HEK293 (cell line): Measurements from ENCODE around the gene ZKSCAN8.

Experiments
- BCL11B ChIP-seq: fragments of 450-650 bp; formaldehyde crosslinking; IDR thresholded peaks from 2 replicates; pipeline ENCODE4 v1.5.1; 2016; ENCODE audit warnings: low read depth, missing biosample characterization, missing genetic modification characterization
- GLI4 ChIP-seq: fragments of 450-650 bp; formaldehyde crosslinking; IDR thresholded peaks from 2 replicates; pipeline ENCODE4 v1.5.1; 2016; ENCODE audit warnings: missing biosample characterization, missing genetic modification characterization
- HOXA7 ChIP-seq: sonication (generic); formaldehyde crosslinking; IDR thresholded peaks from 2 replicates; pipeline ENCODE4 v1.8.1; 2022; ENCODE audit warnings: missing genetic modification reagents, borderline replicate concordance
- OVOL3 ChIP-seq: fragments of 450-650 bp; formaldehyde crosslinking; IDR thresholded peaks from 2 replicates; pipeline ENCODE4 v1.5.1; 2016; ENCODE audit warnings: missing biosample characterization, missing genetic modification characterization
- PBX3 ChIP-seq: sonication (generic); formaldehyde crosslinking; IDR thresholded peaks from 2 replicates; pipeline ENCODE4 v1.8.1; 2022; ENCODE audit warnings: mild to moderate bottlenecking, moderate library complexity, missing genetic modification reagents
- PRDM4 ChIP-seq: fragments of 450-650 bp; formaldehyde crosslinking; IDR thresholded peaks from 2 replicates; pipeline ENCODE4 v1.5.1; 2017; ENCODE audit warnings: missing biosample characterization, missing genetic modification characterization
- REST ChIP-seq: fragments of 450-650 bp; formaldehyde crosslinking; IDR thresholded peaks from 2 replicates; pipeline ENCODE4 v1.5.1; 2016; ENCODE audit warnings: missing biosample characterization, missing genetic modification characterization
- ZNF132 ChIP-seq: fragments of 450-650 bp; formaldehyde crosslinking; IDR thresholded peaks from 2 replicates; pipeline ENCODE4 v1.5.1; 2017; ENCODE audit warnings: missing biosample characterization, missing genetic modification characterization, borderline replicate concordance
- ZNF133 ChIP-seq: fragments of 450-650 bp; formaldehyde crosslinking; IDR thresholded peaks from 2 replicates; pipeline ENCODE4 v1.5.1; 2016; ENCODE audit warnings: missing biosample characterization, missing genetic modification characterization
- ZNF148 ChIP-seq: fragments of 450-650 bp; formaldehyde crosslinking; IDR thresholded peaks from 2 replicates; pipeline ENCODE4 v1.5.0; 2017; ENCODE audit warnings: missing biosample characterization, missing genetic modification characterization, borderline replicate concordance
- ZNF169 ChIP-seq: fragments of 450-650 bp; formaldehyde crosslinking; IDR thresholded peaks from 2 replicates; pipeline ENCODE4 v1.5.1; 2016; ENCODE audit warnings: missing biosample characterization, missing genetic modification characterization
- ZNF23 ChIP-seq: fragments of 450-650 bp; formaldehyde crosslinking; IDR thresholded peaks from 2 replicates; pipeline ENCODE4 v1.5.1; 2016; ENCODE audit warnings: missing biosample characterization, missing genetic modification characterization, borderline replicate concordance
- ZNF239 ChIP-seq: fragments of 450-650 bp; formaldehyde crosslinking; IDR thresholded peaks from 2 replicates; pipeline ENCODE4 v1.5.1; 2016; ENCODE audit warnings: missing biosample characterization, missing genetic modification characterization
- ZNF280C ChIP-seq: fragments of 450-650 bp; formaldehyde crosslinking; IDR thresholded peaks from 2 replicates; pipeline ENCODE4 v1.5.1; 2016; ENCODE audit warnings: missing biosample characterization, missing genetic modification characterization
- ZNF433 ChIP-seq: fragments of 450-650 bp; formaldehyde crosslinking; IDR thresholded peaks from 2 replicates; pipeline ENCODE4 v1.5.1; 2016; ENCODE audit warnings: missing biosample characterization, missing genetic modification characterization, low read depth
- ZNF48 ChIP-seq: fragments of 450-650 bp; formaldehyde crosslinking; IDR thresholded peaks from 2 replicates; pipeline ENCODE4 v1.5.1; 2016; ENCODE audit warnings: missing biosample characterization, missing genetic modification characterization
- ZNF513 ChIP-seq: fragments of 450-650 bp; IDR thresholded peaks from 2 replicates; pipeline ENCODE4 v1.5.1; 2018; ENCODE audit warnings: missing biosample characterization, missing genetic modification characterization
- ZNF521 ChIP-seq: fragments of 450-650 bp; formaldehyde crosslinking; IDR thresholded peaks from 2 replicates; pipeline ENCODE4 v1.5.1; 2017; ENCODE audit warnings: missing biosample characterization, mild to moderate bottlenecking, missing genetic modification characterization
- ZNF529 ChIP-seq: fragments of 450-650 bp; formaldehyde crosslinking; IDR thresholded peaks from 2 replicates; pipeline ENCODE4 v1.5.1; 2017; ENCODE audit warnings: missing genetic modification characterization, missing biosample characterization; ENCODE audit not compliant: insufficient replicate concordance
- ZNF530 ChIP-seq: fragments of 450-650 bp; formaldehyde crosslinking; IDR thresholded peaks from 2 replicates; pipeline ENCODE4 v1.5.1; 2016; ENCODE audit warnings: low read depth, missing biosample characterization, missing genetic modification characterization
- ZNF558 ChIP-seq: fragments of 450-650 bp; formaldehyde crosslinking; IDR thresholded peaks from 2 replicates; pipeline ENCODE4 v1.5.1; 2016; ENCODE audit warnings: missing biosample characterization, missing genetic modification characterization
- ZNF585B ChIP-seq: fragments of 450-650 bp; formaldehyde crosslinking; IDR thresholded peaks from 2 replicates; pipeline ENCODE4 v1.5.1; 2016; ENCODE audit warnings: missing biosample characterization, missing genetic modification characterization
- ZNF610 ChIP-seq: fragments of 450-650 bp; formaldehyde crosslinking; IDR thresholded peaks from 2 replicates; pipeline ENCODE4 v1.5.1; 2016; ENCODE audit warnings: missing biosample characterization, missing genetic modification characterization, borderline replicate concordance
- ZNF654 ChIP-seq: fragments of 450-650 bp; formaldehyde crosslinking; IDR thresholded peaks from 2 replicates; pipeline ENCODE4 v1.5.1; 2016; ENCODE audit warnings: low read depth, missing biosample characterization, missing genetic modification characterization
- ZNF785 ChIP-seq: fragments of 450-650 bp; formaldehyde crosslinking; IDR thresholded peaks from 2 replicates; pipeline ENCODE4 v1.5.1; 2016; ENCODE audit warnings: missing biosample characterization, missing genetic modification characterization
- ZNF837 ChIP-seq: fragments of 450-650 bp; formaldehyde crosslinking; IDR thresholded peaks from 2 replicates; pipeline ENCODE4 v1.5.1; 2016; ENCODE audit warnings: missing biosample characterization, missing genetic modification characterization
- ZSCAN30 ChIP-seq: fragments of 450-650 bp; IDR thresholded peaks from 2 replicates; pipeline ENCODE4 v1.5.1; 2018; ENCODE audit warnings: missing biosample characterization, mild to moderate bottlenecking, missing genetic modification characterization, moderate library complexity

The ZKSCAN8 gene

GRCh38 chr6:28124350-28124970 lies 17.2 kb upstream of the ZKSCAN8 start, which contains the start of gene ZSCAN16 (continued):
- TF ChIP-seq ZNF837 (tag by site-specific recombination) (no peak), ZNF48 (tag by site-specific recombination) (no peak), ZNF23 (tag by site-specific recombination) (no peak), ZNF585B (no peak), ZNF239 (tag by site-specific recombination) (no peak), ZSCAN30 (tag by site-specific recombination) (no peak), ZNF433 (tag by site-specific recombination) (no peak), ZNF530 (tag by site-specific recombination) (no peak), ZNF785 (tag by site-specific recombination) (no peak), ZNF529 (tag by site-specific recombination) (no peak), BCL11B (tag by site-specific recombination) (peak; percentile 69; the same call in 1 of the 2 replicates), REST (tag by site-specific recombination) (peak; percentile 55), PRDM4 (tag by site-specific recombination) (no peak), OVOL3 (no peak), ZNF610 (tag by site-specific recombination) (no peak), ZNF148 (no peak), ZNF132 (tag by site-specific recombination) (no peak), GLI4 (tag by site-specific recombination) (no peak), ZNF133 (no peak), ZNF280C (no peak), ZNF513 (tag by site-specific recombination) (no peak), ZNF521 (tag by site-specific recombination) (no peak), ZNF558 (tag by site-specific recombination) (no peak), ZNF654 (tag by site-specific recombination) (no peak), ZNF169 (tag by site-specific recombination) (no peak), HOXA7 (CRISPR knock-in tag) (no peak), PBX3 (CRISPR knock-in tag) (no peak)
